HG03066 (cell line): ENCODE data around the gene ART1.
"Not testable (repeated sequence)": the region's sequence is repeated elsewhere in the genome, so short reads cannot be mapped to it uniquely, and the experiment has no call there.

Experiments
- ATAC-seq: cut with Tn5 transposase; IDR thresholded peaks from one replicate; pipeline ENCODE4 v1.9.1; 2021; ENCODE audit warnings: low read depth; ENCODE audit not compliant: unreplicated experiment

ART1 gene

DNA sequence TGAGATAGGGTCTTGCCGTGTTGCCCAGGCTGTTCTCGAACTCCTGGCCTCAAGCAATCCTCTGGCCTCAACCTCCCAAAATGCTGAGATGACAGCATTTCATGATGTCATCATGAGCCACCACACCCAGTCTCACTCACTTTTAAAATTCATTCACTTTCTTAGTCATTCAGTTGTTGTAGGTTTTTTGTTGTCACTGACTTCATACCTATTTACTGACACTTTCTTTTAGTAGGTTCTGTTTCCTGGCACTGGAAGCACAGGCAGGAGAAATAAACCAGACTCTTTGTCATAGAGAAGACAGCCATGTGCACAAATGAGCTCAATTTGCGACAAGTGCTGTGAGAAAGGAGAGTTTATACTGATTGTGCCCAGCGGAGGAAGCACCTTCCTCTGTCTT lies 13.6 kb upstream of the ART1 start:
- no peak for ATAC-seq

DNA sequence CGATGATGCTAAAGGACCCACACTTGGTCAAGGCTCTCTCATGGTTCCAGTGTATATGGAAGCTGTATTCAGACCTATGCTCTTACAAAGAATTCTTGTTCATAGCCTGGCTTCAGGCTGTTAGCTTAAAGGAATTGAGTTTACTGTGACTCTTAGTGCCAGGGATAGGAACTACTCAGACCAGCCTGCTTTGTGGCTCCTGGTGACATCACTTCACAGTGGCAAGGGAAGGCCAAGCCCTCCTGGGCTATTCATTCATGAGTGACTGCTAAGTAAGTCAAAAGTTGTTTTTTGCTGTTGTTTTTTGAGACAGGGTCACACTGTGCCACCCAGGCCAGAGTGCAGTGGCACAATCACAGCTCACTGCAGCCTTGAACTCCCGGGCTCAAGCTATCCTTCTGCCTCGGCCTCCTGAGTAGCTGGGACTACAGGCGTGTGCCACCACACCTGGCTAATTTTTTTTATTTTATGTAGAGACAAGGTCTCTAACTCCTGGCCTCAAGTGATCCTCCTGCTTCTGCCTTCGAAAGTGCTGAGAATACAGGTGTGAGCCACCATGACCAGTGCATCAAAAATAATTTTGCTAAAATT lies 12.8 kb upstream of the ART1 start:
- ATAC-seq: no peak

GRCh38 chr11:3635641-3636375 lies 9.1 kb upstream of the ART1 start:
- no peak for ATAC-seq

- ATAC-seq: no peak
Measured at GRCh38 chr11:3637201-3637600, 7.7 kb upstream of the ART1 start.

DNA sequence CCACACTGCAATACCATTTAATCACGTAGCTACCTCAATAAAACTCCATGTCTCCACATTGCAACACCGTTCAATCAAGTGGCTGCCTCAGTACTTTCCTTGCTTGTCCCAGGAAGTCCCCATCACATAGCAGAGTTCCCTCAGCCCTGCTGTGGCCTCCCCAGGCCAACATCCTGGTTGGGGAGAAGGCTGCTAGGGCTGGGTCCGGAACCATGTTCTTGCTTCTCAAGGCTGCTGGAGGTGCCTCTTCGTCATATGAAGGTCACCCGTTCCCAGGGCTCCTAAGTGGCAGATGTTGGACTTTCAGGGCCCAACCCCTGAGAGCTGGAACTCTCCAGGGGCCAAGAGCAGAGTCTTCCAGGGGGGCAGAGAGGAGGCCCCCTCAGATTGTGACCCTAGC lies 6.4 kb upstream of the ART1 start:
- ATAC-seq: no peak

DNA sequence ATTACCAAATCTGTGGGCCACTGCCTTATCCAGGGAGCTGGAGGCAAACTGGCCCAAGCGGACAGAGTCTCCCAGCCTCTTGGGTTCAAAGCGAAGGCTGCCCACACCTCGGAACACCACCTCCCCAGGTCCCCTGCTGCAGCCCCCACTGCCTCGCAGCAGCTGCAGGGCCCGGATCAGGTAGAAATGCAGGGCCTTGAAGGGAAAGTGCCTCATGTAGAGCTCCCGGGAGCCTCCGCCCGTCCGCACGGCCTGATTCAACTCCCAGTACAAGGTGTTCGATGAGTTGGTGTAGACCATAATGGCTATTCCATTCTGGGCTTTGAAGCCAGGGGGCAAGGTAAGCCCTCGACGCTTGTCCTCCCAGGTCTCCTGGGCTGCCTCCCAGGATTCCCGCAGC lies 5.1 kb upstream of the ART1 start:
- no peak for ATAC-seq

DNA sequence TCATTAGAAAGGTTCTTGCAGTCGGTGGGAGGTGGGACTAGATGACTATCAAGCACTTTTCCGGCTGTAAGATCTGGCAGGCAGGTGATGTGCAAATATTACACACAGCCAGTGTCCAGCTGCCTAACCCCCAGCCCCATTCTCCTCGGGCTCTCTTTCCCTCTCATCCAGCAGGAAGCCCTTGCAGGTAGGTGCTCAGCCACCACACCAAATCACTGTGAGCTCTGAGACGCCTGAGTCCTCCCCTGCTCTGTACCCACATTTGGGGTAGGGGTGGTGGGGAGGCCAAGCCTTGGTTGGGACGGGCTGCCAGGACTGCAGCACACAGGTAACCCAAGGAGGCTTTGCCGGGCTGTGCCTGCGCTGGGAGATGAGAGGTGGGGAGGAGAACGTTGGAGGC lies 3.7 kb upstream of the ART1 start:
- ATAC-seq: no peak

GRCh38 chr11:3641701-3642070 lies 3.2 kb upstream of the ART1 start, which contains the start of gene ART5:
Gene ART5, minus strand, starts transcription at chr11:3641992. Its CDS starts 130 bp downstream, at chr11:3641862.
- ATAC-seq: no peak

- no peak for ATAC-seq
Measured at GRCh38 chr11:3642071-3642951, 2.6 kb upstream of the ART1 start.

GRCh38 chr11:3643102-3643546 lies 1.8 kb upstream of the ART1 start:
- not testable (repeated sequence) for ATAC-seq

DNA sequence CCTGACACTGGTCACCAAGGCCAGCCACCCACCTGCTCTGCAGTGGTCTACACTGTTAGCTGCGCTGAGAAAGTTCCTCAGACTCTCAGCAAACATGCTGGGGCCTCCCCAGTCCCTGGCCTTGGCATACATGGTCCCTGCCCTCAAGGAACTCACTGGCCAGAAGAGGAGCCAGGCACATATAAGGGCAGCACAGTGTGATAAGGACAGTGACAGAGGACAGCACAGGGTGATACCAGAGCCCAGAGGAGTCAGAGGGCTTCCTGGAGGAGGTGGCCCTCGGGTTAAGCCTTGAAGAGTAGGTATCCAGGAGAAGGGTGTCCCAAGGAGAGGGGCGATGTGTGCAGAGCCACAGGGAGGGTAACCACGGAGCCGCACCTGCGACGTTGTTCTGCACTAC lies 624 bp downstream of the ART1 start:
- no peak for ATAC-seq

- not testable (repeated sequence) for ATAC-seq
Measured at GRCh38 chr11:3648843-3649242, 3.9 kb downstream of the ART1 start.

- ATAC-seq: not testable (repeated sequence)
Measured at GRCh38 chr11:3649374-3649773, 4.4 kb downstream of the ART1 start.

DNA sequence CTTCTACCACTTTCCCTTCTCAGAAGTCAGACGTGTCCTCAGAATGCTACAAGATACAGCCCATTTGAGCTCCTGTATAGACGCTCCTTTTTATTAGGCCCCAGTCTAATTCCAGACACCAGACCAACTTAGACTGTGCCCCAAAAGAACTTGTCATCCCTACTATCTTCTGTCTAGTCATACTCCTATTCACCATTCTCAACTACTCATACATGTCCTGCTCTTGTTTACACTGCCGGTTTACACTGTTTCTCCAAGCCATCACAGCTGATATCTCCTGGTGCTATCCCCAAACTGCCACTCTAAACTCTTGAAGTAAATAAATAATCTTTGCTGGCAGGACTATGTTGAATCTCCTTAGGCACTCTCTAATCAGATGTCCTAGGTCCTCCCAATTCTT lies 7.6 kb downstream of the ART1 start:
- not testable (repeated sequence) for ATAC-seq

DNA sequence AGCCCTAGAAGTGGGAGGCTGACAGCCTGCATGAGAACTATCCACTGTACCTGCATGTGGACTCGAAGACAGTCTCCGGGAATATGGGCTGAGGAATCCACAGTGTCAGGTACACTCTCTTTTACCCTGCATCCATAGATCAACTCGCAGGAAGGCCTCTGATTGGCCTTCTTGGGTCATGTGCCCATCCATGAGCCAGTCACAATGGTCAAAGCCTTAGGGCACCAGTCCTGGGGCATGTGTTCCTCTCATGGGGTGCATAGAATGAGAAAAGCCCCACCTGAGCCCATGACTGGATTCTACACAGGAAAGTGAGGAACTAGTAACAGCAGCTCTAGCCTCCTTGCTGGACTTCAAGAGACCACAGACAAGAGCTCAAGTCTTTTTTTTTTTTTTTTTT lies 10.6 kb downstream of the ART1 start:
- no peak for ATAC-seq

- not testable (repeated sequence) for ATAC-seq
Measured at GRCh38 chr11:3657331-3657730, 12.4 kb downstream of the ART1 start.

DNA sequence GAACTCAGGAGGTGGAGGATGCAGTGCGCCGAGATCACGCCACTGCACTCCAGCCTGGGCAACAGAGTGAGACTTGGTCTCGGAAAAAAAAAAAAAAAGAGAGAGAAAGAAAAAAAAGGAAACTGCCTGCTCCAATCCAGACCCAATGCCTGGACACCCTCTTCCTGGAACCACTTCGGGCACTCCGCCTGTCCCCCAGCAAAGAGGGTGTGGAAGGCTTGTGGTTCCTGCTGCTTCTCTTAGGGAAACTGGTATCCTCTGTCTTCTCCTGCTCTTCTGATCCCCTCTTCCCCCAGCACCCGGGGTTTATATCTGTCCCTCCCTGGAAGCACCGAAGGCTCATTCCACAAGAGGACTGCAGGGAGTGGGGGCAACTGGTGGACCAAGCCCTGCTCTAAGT lies 13.3 kb downstream of the ART1 start:
- ATAC-seq: no peak

- ATAC-seq: no peak
Measured at GRCh38 chr11:3659595-3660515, 14.9 kb downstream of the ART1 start.

GRCh38 chr11:3660960-3661359 lies 16.0 kb downstream of the ART1 start:
- ATAC-seq: no peak

- ATAC-seq: no peak
Measured at GRCh38 chr11:3662856-3663255, 17.9 kb downstream of the ART1 start.
